Cardiac muscle cell (in vitro differentiated cells and primary cell): Measurements from ENCODE around the gene SLC25A39. TPM values are rescaled to one million over a fixed set of nuclear protein-coding genes. Genes with fewer than 3 reads are reported as not detected.

Experiments
- DNase-seq, 2 donors: peaks; one replicate each; pipeline versions ENCODE4 v3.0.0 to v3.0.0-alpha.2; 2010 to 2017; ENCODE audit warnings: low read depth in 1 of 2, low spot score in 1 of 2
- H3K27ac ChIP-seq: fragments of 200-600 bp; sonication (generic); 2 replicates; pipeline ENCODE4 v1.5.1; 2016
- H3K27me3 ChIP-seq: fragments of 200-600 bp; sonication (generic); 2 replicates; pipeline ENCODE4 v1.6.0; 2016; ENCODE audit warnings: control low read depth
- H3K36me3 ChIP-seq: fragments of 200-600 bp; sonication (generic); 2 replicates; pipeline ENCODE4 v1.5.1; 2016; ENCODE audit warnings: control low read depth
- H3K4me1 ChIP-seq: fragments of 200-600 bp; sonication (generic); 2 replicates; pipeline ENCODE4 v1.8.1; 2017; ENCODE audit warnings: low read depth, mild to moderate bottlenecking, mixed run types
- H3K4me3 ChIP-seq: fragments of 200-600 bp; sonication (generic); 2 replicates; pipeline ENCODE4 v1.5.1; 2016; ENCODE audit warnings: mild to moderate bottlenecking
- H3K9me3 ChIP-seq: fragments of 200-600 bp; sonication (generic); 2 replicates; pipeline ENCODE4 v1.5.1; 2017; ENCODE audit warnings: low read depth, mild to moderate bottlenecking, control low read depth
- polyA plus RNA-seq: library from polyadenylated mRNA; unstranded; fragments of >200 nt; fragmentation: Nextera tagmentation; extraction: Ambion mirVana; gene quantifications from 2 replicates; pipeline ENCODE4 v1.2.1, GENCODE V29; 2016
- total RNA-seq: library from RNA; depleted of rRNA; stranded (reverse); fragments of >200 nt; gene quantifications from 2 replicates; pipeline ENCODE4 v1.2.3, GENCODE V29; 2016
- TF ChIP-seq, protein P1 (sequence below): IDR thresholded peaks from 2 replicates; pipeline ENCODE4 v1.5.1; 2012; ENCODE audit warnings: low read depth, mild to moderate bottlenecking, low read length

SLC25A39 gene
- total and polyA plus RNA-seq, 2 experiments from 2014 or later, result 228 to 284 TPM

DNA sequence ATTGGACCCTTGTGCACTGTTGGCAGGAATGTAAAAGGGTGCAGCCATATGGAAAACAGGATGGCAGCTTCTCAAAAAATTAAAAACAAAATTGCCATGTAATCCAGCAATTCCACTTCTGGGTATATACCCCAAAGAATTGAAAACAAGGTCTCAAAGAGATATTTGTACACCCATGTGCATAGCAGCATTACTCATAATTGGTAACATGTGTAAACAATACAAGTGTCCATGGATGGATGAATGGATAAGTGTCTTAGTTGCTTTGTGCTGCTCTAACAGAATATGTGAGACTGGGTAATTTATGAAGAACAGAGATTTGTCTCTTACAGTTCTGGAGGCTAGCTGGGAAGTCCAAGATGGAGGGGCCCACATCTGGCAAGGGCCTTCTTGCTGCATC is 20.0 kb downstream of the SLC25A39 start:
- Histone ChIP-seq H3K36me3 (no peaks in the 10 kb centered on the region), H3K9me3 (no peaks in the 10 kb centered on the region), H3K27ac (no peak overlapping the region), H3K27me3 (peaks cover 6% of the 10 kb centered on the region), H3K4me3 (no peak overlapping the region), H3K4me1 (peaks cover 7% of the 10 kb centered on the region)
- DNase-seq, result no peak
- TF ChIP-seq, protein P1, sequence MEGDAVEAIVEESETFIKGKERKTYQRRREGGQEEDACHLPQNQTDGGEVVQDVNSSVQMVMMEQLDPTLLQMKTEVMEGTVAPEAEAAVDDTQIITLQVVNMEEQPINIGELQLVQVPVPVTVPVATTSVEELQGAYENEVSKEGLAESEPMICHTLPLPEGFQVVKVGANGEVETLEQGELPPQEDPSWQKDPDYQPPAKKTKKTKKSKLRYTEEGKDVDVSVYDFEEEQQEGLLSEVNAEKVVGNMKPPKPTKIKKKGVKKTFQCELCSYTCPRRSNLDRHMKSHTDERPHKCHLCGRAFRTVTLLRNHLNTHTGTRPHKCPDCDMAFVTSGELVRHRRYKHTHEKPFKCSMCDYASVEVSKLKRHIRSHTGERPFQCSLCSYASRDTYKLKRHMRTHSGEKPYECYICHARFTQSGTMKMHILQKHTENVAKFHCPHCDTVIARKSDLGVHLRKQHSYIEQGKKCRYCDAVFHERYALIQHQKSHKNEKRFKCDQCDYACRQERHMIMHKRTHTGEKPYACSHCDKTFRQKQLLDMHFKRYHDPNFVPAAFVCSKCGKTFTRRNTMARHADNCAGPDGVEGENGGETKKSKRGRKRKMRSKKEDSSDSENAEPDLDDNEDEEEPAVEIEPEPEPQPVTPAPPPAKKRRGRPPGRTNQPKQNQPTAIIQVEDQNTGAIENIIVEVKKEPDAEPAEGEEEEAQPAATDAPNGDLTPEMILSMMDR, result no peak

DNA sequence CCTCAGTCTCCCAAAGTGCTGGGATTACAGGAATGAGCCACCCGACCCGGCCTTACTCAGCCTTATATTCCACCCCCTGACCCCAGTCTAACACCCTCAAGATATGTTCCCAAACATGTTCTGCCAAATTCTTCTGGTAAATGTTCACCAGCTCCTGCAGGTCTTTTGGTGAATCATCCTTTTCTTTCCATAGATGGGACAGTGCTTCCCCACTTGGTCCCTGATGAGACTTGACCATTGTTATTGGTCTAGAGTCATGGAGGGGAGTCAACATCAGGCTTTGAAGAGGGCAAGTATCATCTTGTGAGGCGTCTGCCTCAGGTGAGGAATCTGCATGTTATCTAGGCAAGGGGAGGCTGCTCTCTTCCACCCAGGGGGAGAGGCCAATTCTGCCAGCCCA is 26.6 kb downstream of the SLC25A39 start:
- Histone ChIP-seq H3K27ac (no peak overlapping the region), H3K27me3 (no peaks in the 10 kb centered on the region), H3K4me3 (no peak overlapping the region), H3K4me1 (no peaks in the 10 kb centered on the region), H3K36me3 (no peaks in the 10 kb centered on the region), H3K9me3 (no peaks in the 10 kb centered on the region)
- TF ChIP-seq, protein P1, result no peak
- no peak for DNase-seq

DNA sequence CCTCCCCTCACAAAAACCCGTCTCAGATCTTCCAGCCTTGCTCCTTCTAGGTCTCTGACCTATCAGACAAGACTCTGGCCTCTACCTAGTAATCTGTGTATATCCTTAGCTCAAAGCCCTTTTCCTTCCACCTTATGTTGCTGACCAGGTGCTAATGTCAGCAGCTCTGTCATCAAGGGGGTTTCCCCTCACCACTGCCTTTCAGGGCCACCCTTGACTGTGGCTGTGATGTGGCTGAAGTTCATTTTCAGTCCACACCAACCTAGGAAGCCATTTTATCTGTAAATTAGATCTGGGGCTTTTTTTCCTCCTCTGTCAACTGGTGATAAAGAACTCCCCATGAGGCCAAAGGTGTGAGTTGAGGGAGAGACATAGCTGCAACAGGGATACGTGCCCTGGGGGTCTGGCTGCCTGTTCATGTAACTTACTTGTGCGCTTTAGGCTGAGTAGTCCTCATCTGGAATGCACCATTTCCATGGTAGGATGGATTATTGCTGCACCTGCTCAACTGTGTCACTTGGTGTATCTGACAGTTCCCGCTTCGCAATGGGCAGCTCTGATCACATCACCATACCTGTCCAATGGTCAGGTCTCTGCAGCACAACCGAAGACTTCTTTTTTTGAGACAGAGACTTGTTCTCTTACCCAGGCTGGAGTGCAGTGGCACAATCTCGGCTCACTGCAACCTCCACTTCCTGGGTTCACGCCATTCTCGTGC is 31.0 kb downstream of the SLC25A39 start:
- Histone ChIP-seq H3K36me3 (no peaks in the 10 kb centered on the region), H3K27me3 (no peaks in the 10 kb centered on the region), H3K4me3 (no peak overlapping the region), H3K4me1 (no peaks in the 10 kb centered on the region), H3K9me3 (no peaks in the 10 kb centered on the region), H3K27ac (no peak overlapping the region)
- DNase-seq, result no peak
- TF ChIP-seq, protein P1, result no peak

DNA sequence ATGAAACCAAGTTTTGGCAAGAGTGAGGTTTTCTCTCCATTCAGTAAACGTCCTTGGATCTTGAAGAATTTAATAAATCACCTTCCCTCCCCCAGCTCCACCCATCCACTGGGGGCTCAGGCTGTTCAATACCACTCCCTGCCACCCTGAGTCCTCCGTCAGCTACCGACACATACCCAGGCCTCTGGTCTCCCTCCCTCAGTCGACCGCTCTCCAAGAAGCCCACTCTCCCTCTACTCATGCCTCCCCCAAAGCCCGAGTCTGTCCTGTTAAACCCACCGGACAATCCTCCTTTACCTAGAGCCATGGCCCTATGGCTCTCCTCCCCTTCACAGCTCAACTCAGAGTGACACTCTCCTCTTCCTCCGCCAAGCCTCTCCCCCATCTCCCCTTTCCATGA is 37.0 kb downstream of the SLC25A39 start:
- Histone ChIP-seq H3K9me3 (no peaks in the 10 kb centered on the region), H3K4me3 (no peak overlapping the region), H3K27ac (no peak overlapping the region), H3K27me3 (no peaks in the 10 kb centered on the region), H3K4me1 (no peaks in the 10 kb centered on the region), H3K36me3 (no peaks in the 10 kb centered on the region)
- DNase-seq, result no peak
- TF ChIP-seq, protein P1, result no peak

DNA sequence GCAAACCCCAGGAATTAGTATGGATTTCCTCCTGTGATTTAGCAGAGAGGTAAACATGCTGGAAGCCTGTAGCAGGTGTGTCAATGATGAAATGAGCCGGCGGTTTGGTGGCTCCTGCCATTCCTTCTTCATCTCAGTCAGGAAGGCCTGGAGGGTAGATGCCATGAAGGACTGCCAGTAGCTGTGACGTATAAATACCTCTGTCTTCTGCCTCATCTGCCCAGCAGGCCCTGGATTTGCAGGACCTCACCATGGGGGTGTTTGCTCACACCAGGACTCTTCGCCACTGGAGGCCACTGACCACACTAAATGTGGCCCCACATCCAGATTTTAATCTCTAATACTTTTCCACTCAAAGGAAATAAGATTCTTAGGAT is 40.6 kb downstream of the SLC25A39 start:
- H3K27me3 ChIP-seq, result no peaks in the 10 kb centered on the region
- no peak overlapping the region for H3K4me3 ChIP-seq
- H3K9me3 ChIP-seq, result no peaks in the 10 kb centered on the region
- H3K27ac ChIP-seq, result no peak overlapping the region
- H3K36me3 ChIP-seq, result no peaks in the 10 kb centered on the region
- DNase-seq, result no peak
- H3K4me1 ChIP-seq, result no peaks in the 10 kb centered on the region
- TF ChIP-seq, protein P1, result no peak
